ENCODE measurements around the gene LYZL4.

GRCh38 chr3:42451116-42451515 is 40.7 kb upstream of the LYZL4 start:
- TF ChIP-seq ARNTL (CRISPR knock-in tag; IDR thresholded peaks at IDR 0.05; ENCODE audit: borderline replicate concordance, low read depth) = no peak
- TF ChIP-seq ZFP30 (CRISPR knock-in tag; IDR thresholded peaks at IDR 0.05) = no peak
- TF ChIP-seq RARB (CRISPR knock-in tag; IDR thresholded peaks at IDR 0.05) = no peak
- no peak for TF ChIP-seq OSR1 (CRISPR knock-in tag; IDR thresholded peaks at IDR 0.05)
